Measurements from ENCODE around the gene TGFBR3.
"Not testable (repeated sequence)": the region's sequence is repeated elsewhere in the genome, so short reads cannot be mapped to it uniquely, and the experiment has no call there.

The TGFBR3 gene

DNA sequence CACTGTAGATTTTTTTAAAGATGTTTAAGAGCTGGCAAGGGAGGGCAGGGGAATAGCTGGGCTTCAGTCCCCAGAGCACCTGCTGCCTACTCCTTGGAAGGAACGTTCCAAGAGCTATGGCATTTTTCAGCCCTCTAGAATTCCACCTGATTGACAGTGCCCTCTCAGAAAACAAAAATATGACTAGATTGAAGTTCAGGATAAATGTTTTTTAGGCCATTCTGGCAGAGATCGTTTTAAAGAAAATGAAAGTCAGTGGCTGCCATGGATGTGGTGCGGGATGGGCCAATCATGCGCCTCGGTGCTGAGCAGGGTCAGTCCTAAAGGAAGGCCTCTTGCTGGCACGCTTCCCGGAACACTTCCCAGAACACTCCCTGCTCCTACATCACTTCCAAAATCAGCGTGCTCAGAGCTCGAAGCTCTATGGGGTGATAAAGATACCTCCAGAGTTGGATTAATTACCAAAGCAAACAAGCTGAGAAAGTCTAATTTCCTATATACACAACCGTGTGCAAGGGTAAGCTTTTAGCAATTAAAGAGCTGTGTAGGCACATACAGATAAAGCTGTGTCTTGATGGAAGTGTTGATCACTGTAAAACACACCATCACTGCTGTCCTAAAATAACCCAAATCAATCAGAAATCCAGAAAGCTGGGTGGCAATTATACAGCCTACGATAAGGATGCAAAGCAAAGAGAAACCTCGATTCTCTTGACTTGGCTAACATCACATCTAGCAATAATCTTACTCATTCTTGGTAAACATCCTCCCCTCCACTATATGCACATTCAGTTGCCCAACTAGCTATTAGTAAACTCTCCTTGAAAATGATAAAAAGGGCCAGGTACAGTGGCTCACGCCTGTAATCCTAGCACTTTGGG lies 34.6 kb downstream of the TGFBR3 start:
- in situ Hi-C loops (cut with MboI; ENCODE audit: low sequenced_read_pairs): no loop called here

DNA sequence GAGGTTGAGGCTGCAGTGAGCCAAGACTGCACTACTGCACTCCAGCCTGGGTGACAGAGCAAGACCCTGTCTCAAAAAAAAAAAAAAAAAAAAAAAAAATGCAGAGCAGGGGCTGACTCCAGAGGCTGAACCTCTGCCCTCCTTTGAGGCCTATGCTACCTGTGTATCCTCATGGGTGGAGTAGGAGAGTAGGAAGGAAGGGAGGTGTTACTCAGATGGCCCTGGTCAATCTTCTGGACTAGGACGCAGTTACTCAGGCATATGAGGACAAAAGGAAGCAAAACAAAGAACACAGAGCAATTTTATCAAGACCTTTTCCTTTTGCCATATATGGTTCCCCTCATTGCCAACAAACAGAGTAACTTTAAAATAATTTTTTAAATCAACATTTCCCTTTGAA lies 35.2 kb downstream of the TGFBR3 start:
- in situ Hi-C loops (cut with MboI; ENCODE audit: low sequenced_read_pairs): no loop called here

GRCh38 chr1:91847851-91848250 lies 38.1 kb downstream of the TGFBR3 start:
- in situ Hi-C loops (cut with MboI; ENCODE audit: low sequenced_read_pairs): no loop called here

DNA sequence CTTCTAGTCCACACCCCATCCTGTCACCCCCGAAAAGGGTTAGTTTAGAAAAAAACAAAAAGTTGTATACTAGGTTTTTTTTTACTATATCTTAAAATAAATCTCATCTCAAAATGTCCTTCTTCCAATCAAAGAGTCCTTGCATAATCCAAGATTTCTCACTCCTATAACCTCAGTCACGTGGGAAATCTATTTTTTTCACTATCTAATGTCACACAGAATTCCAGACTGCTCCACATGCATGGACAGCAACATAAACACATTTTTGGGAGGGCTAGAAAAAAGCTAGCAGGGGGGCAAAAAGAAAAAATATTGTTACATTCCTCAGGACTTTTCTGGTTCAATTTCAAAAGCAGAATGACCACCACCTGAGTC lies 39.3 kb downstream of the TGFBR3 start:
- in situ Hi-C loops (cut with MboI; ENCODE audit: low sequenced_read_pairs): no loop called here

GRCh38 chr1:91846007-91846638 lies 39.8 kb downstream of the TGFBR3 start:
- in situ Hi-C loops (cut with MboI; ENCODE audit: low sequenced_read_pairs): no loop called here

- in situ Hi-C loops (cut with MboI; ENCODE audit: low sequenced_read_pairs): no loop called here
These were observed 41.0 kb downstream of the TGFBR3 start for GRCh38 chr1:91844862-91845528.

DNA sequence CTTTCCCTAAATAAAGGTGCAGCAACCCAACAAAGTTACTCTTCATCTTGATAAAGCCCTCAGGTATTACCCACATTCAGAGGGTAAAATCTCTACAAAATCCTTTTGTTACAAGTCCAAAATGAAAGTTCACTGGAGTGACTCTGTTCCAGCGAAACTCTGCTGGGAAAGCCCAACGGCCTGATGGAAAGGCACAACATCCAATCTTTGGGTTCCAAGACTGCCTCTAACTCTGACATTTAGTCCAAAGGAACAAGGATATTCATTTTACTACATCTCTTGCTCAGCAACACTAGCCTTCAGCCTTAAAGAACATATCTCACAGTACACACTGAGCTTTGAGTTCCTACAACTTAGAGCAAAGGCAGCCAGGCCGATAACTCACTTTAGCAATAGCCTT lies 42.1 kb downstream of the TGFBR3 start:
- in situ Hi-C loops (cut with MboI; ENCODE audit: low sequenced_read_pairs): no loop called here

DNA sequence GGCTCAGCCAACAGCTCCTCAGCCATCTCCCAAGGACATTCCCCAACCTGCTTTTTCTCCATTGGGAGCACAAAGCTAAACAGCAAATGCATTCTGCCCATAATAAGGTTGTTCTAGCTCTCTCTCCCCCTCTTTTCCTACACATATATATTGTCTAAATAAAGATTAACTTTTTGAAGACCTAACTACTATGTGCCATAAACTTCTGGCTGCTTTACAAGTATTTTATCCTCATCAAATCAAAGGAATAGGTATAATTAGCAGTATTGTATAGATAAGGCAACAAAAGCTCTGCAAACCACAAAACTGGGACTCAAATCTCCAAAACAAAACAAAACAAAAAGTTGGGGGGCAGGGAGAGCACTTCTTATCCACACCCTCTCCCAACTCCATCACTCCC lies 43.4 kb downstream of the TGFBR3 start:
- in situ Hi-C loops (cut with MboI; ENCODE audit: low sequenced_read_pairs): no loop called here

GRCh38 chr1:91842056-91842455 lies 43.9 kb downstream of the TGFBR3 start:
- in situ Hi-C loops (cut with MboI; ENCODE audit: low sequenced_read_pairs): no loop called here

DNA sequence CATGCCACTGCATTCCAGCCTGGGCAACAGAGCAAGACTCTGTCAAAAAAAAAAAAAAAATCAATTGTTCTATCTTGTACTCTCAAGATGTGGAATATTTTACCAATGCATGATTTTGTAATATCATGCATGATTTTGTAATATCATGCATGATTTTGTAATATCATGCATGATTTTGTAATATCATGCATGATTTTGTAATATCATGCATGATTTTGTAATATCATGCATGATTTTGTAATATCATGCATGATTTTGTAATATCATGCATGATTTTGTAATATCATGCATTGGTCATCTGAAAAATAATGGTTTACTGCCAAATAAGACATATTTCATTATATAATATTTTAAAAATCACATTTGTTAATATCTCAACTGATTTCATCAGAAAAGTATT lies 45.7 kb downstream of the TGFBR3 start:
- in situ Hi-C loops (cut with MboI; ENCODE audit: low sequenced_read_pairs): not testable (repeated sequence)

DNA sequence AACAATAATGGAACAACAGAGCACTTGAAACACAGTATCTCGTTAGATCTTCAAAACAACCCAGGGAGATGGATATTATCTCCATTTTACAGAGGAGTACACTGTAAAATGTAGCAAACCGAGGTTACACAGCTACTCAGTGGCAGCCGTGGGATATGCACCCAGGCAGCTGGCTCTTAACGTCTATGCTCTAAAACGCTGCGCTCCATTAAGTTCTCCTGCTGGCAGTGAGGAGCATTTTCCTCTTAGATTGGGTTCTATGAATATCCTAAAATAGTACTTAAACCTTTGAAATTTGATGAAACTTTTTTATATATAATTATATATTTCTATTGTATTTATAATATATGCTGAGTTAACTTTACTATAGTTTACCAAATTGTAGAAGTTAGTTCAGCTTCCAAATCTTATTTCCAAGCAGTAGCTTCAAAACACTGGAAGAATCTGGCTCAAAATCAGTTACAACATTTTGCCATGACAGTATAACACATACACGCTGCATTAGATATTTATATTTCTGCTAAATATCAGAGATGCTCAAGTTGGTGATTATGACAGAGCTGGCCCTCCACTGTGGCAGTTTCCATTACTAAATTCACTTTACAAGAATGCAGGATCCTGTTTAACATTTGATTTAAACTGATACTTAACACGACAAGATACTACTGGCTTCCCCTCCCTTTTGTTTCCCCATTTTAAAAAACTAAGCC lies 49.5 kb downstream of the TGFBR3 start:
- in situ Hi-C loops (cut with MboI; ENCODE audit: low sequenced_read_pairs): no loop called here

GRCh38 chr1:91835087-91835521 lies 50.8 kb downstream of the TGFBR3 start:
- in situ Hi-C loops (cut with MboI; ENCODE audit: low sequenced_read_pairs): no loop called here

GRCh38 chr1:91834549-91834948 lies 51.4 kb downstream of the TGFBR3 start:
- in situ Hi-C loops (cut with MboI; ENCODE audit: low sequenced_read_pairs): not testable (repeated sequence)

- in situ Hi-C loops (cut with MboI; ENCODE audit: low sequenced_read_pairs): no loop called here
These were observed 52.0 kb downstream of the TGFBR3 start for GRCh38 chr1:91833946-91834345.

DNA sequence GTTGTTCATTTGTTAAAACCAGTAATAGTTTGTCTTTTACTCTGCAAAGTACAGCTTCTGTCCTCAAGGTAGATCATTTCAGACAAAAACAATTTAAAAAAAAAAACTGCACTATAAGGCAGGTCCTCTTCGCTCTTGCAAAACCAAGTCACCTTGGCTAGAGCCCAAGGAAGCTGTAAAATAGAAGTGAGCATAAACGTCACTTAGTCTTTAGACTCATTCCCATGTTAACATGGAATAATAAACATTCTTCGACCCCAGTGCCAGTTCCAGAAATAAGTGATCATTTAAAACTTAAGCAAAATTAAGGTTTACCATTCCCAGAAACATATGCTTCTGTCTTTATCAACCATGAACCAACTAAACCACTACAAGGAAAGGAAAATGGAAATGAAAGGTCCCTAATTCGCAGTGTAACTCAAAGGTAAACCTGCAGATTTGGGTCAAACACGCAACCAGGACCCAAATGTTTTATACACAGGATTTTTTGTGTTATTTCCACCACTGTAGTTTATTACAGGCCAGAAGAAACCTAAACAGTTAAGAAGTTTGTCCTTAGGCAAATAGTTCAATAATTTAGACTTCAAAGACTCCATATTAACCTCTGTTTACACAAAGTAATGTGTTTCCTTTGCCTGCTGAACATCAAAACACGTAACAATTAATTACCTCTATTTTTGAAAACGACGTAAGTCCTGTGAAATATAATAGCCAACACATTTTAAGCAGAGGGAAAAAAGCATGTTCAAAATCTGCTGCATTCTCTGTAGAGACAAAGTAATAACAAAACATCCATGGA lies 54.6 kb downstream of the TGFBR3 start:
- in situ Hi-C loops (cut with MboI; ENCODE audit: low sequenced_read_pairs): no loop called here

- in situ Hi-C loops (cut with MboI; ENCODE audit: low sequenced_read_pairs): no loop called here
These were observed 55.5 kb downstream of the TGFBR3 start for GRCh38 chr1:91830242-91831131.

GRCh38 chr1:91829293-91830153 lies 56.4 kb downstream of the TGFBR3 start:
- in situ Hi-C loops (cut with MboI; ENCODE audit: low sequenced_read_pairs): no loop called here

GRCh38 chr1:91828583-91829281 lies 57.2 kb downstream of the TGFBR3 start:
- in situ Hi-C loops (cut with MboI; ENCODE audit: low sequenced_read_pairs): no loop called here
